ENCODE data around the gene COMMD1. TPM values are rescaled to one million over a fixed set of nuclear protein-coding genes. Genes with fewer than 3 reads are reported as not detected.

The COMMD1 gene
- total RNA-seq, 2 donors from 2014 or later: 51.1 to 57.8 TPM

- Histone ChIP-seq H3K36me3 (no peaks in the 10 kb centered on the region), H3K27me3 (replicated peaks; ENCODE audit: insufficient read depth) (no peaks in the 10 kb centered on the region), H3K27ac (no peak overlapping the region), H3K9me3 (no peaks in the 10 kb centered on the region), H3K4me1 (ENCODE audit: control insufficient read depth in 1 of 2, low read depth in 2 of 2) (no peaks in the 10 kb centered on the region), H3K4me3 (no peak overlapping the region)
- DNase-seq (ENCODE audit: low spot score) (no peak), ATAC-seq (ENCODE audit: insufficient number of reproducible peaks, low FRiP score, low read depth) (no peak)
- TF ChIP-seq, protein P1, sequence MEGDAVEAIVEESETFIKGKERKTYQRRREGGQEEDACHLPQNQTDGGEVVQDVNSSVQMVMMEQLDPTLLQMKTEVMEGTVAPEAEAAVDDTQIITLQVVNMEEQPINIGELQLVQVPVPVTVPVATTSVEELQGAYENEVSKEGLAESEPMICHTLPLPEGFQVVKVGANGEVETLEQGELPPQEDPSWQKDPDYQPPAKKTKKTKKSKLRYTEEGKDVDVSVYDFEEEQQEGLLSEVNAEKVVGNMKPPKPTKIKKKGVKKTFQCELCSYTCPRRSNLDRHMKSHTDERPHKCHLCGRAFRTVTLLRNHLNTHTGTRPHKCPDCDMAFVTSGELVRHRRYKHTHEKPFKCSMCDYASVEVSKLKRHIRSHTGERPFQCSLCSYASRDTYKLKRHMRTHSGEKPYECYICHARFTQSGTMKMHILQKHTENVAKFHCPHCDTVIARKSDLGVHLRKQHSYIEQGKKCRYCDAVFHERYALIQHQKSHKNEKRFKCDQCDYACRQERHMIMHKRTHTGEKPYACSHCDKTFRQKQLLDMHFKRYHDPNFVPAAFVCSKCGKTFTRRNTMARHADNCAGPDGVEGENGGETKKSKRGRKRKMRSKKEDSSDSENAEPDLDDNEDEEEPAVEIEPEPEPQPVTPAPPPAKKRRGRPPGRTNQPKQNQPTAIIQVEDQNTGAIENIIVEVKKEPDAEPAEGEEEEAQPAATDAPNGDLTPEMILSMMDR (IDR thresholded peaks at IDR 0.05): no peak
Measured at GRCh38 chr2:62030902-62031301, 125.4 kb downstream of the COMMD1 start.

GRCh38 chr2:62032096-62032495 is 126.6 kb downstream of the COMMD1 start:
- no peak for DNase-seq (ENCODE audit: low spot score)

DNA sequence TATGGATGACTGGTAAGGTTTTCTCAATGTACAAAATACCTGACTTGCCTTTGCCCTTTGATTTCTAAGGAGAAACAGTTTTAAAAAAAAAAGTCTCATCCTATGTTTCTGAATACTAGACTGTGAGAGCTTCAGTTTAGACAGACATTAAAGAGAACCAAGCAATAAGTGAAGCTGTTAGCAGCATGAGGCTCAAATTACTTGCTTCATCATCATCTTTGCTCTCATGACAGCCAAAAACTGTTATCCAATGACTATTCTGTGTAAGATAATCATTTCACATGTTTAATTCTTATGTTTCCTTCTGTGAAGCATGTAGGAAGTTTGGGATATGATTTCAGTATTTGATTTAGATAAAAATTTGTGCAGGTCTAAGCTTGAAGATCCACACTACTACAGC is 129.2 kb downstream of the COMMD1 start:
- H3K4me1 ChIP-seq (ENCODE audit: control insufficient read depth in 1 of 2, low read depth in 2 of 2): peaks cover 0 to 4% of the 10 kb centered on the region in 2 donors
- TF ChIP-seq, protein P1 (IDR thresholded peaks at IDR 0.05): no peak
- H3K27me3 ChIP-seq (replicated peaks; ENCODE audit: insufficient read depth): no peaks in the 10 kb centered on the region

More at GRCh38 chr2:62032096-62032495, 126.6 kb downstream of the COMMD1 start:
- Histone ChIP-seq H3K36me3 (no peaks in the 10 kb centered on the region), H3K4me3 (no peak overlapping the region), H3K4me1 (ENCODE audit: control insufficient read depth in 1 of 2, low read depth in 2 of 2) (no peaks in the 10 kb centered on the region), H3K9me3 (no peaks in the 10 kb centered on the region), H3K27ac (no peak overlapping the region), H3K27me3 (replicated peaks; ENCODE audit: insufficient read depth) (no peaks in the 10 kb centered on the region)
- no peak for ATAC-seq (ENCODE audit: insufficient number of reproducible peaks, low FRiP score, low read depth)
- TF ChIP-seq, protein P1 (IDR thresholded peaks at IDR 0.05): no peak

DNA sequence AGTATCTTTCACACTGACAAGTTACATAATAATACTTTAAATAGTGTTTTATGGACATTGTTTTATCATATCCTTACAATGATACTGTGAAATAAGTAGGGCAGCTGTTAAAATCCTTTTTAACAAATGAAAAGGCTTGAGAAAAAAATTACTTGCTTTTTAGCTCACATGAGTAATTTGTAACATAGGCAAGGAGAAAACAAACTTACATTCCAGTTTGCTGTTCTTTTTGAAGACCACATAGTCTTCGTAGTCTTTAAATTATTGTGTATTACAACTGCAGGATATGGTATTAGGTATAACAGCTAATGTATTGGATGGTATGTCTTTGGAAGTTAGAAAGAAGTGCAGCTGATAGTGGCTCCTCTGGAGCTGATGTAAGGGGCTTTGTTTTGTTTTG is 130.8 kb downstream of the COMMD1 start:
- TF ChIP-seq, protein P1 (IDR thresholded peaks at IDR 0.05): no peak
- no peak for DNase-seq (ENCODE audit: low spot score)

More for the DNA sequence above, 129.2 kb downstream of the COMMD1 start:
- Histone ChIP-seq H3K36me3 (no peaks in the 10 kb centered on the region), H3K4me3 (no peak overlapping the region), H3K27ac (no peak overlapping the region), H3K9me3 (no peaks in the 10 kb centered on the region)
- DNase-seq (ENCODE audit: low spot score) (no peak), ATAC-seq (ENCODE audit: insufficient number of reproducible peaks, low FRiP score, low read depth) (no peak)

GRCh38 chr2:62036761-62037250 is 131.3 kb downstream of the COMMD1 start:
- DNase-seq (ENCODE audit: low spot score) (no peak), ATAC-seq (ENCODE audit: insufficient number of reproducible peaks, low FRiP score, low read depth) (no peak)
- Histone ChIP-seq H3K4me1 (ENCODE audit: control insufficient read depth in 1 of 2, low read depth in 2 of 2) (peaks cover 0 to 6% of the 10 kb centered on the region in 2 donors), H3K27me3 (replicated peaks; ENCODE audit: insufficient read depth) (no peaks in the 10 kb centered on the region), H3K9me3 (no peaks in the 10 kb centered on the region), H3K4me3 (no peak overlapping the region), H3K36me3 (no peaks in the 10 kb centered on the region), H3K27ac (no peak overlapping the region)
- TF ChIP-seq, protein P1 (IDR thresholded peaks at IDR 0.05): no peak

More for the DNA sequence above, 130.8 kb downstream of the COMMD1 start:
- H3K4me3 ChIP-seq: no peak overlapping the region
- no peak for ATAC-seq (ENCODE audit: insufficient number of reproducible peaks, low FRiP score, low read depth)
- no peaks in the 10 kb centered on the region for H3K9me3 ChIP-seq
- H3K4me1 ChIP-seq (ENCODE audit: control insufficient read depth in 1 of 2, low read depth in 2 of 2): peaks cover 0 to 6% of the 10 kb centered on the region in 2 donors
- H3K27me3 ChIP-seq (replicated peaks; ENCODE audit: insufficient read depth): no peaks in the 10 kb centered on the region
- no peak overlapping the region for H3K27ac ChIP-seq
- no peaks in the 10 kb centered on the region for H3K36me3 ChIP-seq
